ENCODE results near the gene FOXI1.

FOXI1 gene

GRCh38 chr5:170152767-170153166 is 47.1 kb downstream of the FOXI1 start:
- DNase-seq, result peak; percentile 30

GRCh38 chr5:170154297-170154696 is 48.6 kb downstream of the FOXI1 start:
- no peak for DNase-seq

DNA sequence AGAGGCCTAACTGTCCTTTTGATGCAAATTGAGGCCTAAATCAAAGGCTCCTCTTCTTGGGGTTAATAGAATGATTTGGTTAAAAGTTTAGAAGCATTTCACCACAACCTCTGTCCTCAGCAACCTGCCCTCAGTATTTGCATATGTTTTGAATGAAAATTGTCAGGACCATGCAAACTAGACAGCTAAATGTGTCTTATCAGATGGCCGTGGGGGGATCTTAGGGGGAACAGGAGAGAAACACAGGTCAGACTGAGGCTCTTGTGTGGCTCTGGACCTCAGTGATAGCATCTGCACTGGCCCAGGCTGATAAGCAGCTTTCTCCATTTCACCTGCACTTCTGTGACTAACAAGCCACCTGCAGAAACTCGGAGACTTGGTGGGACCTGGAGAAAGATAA is 49.0 kb downstream of the FOXI1 start:
- no peak for DNase-seq

DNA sequence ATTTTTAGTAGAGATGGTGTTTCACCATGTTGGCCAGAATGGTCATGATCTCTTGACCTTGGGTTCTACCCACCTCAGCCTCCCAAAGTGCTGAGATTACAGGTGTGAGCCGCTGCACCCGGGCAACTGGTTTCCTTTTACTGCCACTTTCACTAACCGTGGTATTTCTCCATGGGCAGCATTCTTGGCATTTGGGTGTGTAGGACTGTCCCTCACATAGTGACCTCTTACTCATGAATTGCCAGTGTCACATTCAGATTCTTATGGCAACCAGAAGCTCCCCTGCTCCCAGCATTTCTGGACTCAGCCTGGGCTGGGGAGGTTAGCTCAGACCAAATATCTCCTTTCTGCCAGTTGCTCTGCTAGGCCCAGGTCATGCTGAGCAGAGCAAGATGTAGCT is 50.1 kb downstream of the FOXI1 start:
- no peak for DNase-seq

GRCh38 chr5:170159101-170159698 is 53.5 kb downstream of the FOXI1 start:
- no peak for DNase-seq

All from activated CD8-positive, alpha-beta memory T cell treated with anti-CD3 and anti-CD28 coated beads, Interleukin-2, amount 50 U/mL, for 48 hours (primary cell).